Stimulated activated CD4-positive, alpha-beta T cell treated with anti-CD3 and anti-CD28 coated beads, Interleukin-12 subunit alpha, Interleukin-12 subunit beta, amount 100 ng/mL, for 4 hours (primary cell): ENCODE data around the gene SLC38A10.

Experiments used
- DNase-seq: peaks from one replicate; pipeline ENCODE4 v3.0.0-alpha.2; 2020

The SLC38A10 gene

DNA sequence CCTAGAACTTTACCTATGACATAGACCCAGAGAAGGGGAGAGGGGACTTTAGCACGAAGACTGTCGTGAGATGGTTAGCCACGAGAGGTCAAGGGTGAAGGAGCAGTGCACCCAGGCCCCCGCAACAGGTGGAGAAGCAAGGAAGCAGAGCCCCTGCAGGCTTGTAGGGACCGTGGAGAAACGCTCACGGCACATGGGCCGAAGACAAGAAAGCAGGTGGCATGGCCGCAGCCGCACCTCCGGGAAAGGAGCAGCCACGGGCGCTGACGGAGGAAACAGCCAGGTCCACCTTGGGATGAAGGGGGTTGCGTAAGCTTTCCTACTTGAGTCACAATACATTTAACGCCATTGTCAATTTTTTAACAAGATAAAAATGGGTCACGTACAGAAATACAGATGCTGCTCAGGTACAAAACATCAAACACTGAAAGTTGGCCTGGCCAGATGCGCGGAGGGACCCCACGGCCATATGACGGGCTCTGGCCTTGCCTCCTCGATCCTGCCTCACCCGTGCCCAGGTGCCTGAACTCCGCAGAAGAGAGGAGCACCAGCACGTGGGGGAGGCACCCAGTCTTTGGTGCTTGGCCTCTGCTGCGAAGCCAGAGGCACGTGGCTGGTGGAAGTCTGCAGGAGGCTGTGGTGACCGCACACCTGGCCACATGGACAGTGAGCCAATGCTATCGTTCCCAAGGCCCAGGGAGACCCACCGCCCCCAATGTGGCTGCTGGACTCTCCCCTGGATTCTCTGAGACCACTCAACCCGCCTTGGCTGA is 21.2 kb downstream of the SLC38A10 start:
- no peak for DNase-seq

DNA sequence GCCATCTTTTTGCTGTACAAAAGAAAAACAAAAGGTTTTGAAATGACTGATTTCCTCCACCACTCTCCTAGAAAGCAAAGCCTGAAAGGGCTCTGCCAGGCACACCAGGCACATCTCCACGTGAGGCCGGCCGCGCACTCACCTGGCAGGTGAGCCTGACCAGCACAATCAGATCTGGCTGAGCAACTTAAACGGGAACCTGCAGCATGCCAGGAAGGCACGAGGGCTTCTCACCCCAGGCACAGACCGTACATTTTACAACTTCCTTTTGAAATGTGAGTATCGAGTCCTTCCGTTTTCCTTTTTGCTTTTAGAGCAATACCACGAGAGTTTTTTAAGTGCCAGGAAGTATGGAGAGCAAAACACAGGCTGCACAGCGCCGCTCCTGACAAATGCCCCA is 22.5 kb downstream of the SLC38A10 start:
- no peak for DNase-seq

DNA sequence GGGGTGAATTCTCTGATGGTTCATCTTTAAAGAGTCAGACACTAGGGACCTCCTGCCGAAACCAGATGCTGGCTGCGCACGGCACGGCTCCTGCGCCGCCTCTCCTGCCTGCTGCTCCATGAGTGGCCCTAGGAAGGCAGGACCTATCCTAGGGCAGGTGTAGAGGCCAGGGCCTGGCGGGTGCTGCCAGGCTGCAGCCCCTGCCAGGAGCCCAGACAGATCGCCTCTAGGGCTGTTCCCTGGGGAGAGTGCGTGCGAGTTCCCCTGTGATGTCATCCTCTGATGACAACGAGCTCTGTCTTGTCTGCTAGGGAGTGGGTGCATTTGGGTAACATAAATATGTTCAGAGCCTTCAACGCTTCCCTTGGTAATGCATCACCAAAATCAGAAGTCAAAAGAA is 23.9 kb downstream of the SLC38A10 start:
- DNase-seq, result no peak

DNA sequence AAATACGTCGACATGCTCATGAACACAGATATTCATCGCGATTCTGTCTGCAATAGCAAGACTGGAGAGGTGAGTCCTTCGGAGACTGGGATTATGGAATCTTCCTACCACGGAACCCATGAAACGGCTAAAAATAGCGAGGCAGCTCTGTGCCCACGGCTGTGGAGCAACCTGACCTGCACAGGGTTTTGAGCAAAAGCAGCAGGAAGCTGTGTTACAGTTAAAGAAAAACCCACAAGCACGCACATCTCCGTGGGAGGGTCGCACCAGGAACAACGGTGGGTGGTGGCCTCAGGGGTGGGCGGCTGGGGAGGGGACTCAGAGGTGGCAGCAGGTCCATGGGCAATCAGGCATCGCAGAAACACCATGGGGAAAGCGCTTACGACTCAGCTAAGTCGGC is 24.8 kb downstream of the SLC38A10 start:
- DNase-seq, result no peak

DNA sequence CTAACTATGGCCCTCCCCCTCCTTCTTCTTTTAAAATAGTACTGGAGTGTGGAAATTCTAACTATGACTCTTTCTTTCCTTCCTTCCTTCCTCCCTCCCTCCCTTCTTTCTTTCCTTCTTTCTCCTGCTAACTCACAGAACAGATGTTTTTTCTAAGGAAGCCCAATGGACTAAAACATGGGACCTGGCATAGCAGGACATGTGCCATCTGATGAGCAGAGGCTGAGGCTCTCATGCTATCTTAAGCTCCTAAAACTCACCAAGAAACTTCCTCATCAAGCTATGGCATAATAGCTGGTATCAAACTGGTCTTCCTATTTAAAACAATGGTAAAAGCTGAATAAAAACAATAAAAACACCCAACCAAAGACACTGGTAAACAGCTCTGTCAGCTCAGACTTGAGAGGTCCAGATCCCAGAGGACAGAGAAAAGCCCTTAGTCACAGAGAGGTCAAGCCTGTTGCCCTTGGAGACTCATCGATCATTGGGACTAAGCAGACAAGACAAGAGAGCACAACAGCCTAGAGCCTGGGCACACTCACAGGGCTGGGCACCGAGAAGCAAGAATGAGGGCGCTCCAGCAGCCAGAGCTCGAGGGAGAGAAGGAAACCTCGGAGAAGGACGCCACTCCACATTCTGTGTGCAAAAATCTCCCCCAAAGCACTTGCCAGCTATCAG is 27.6 kb downstream of the SLC38A10 start:
- DNase-seq, result no peak

DNA sequence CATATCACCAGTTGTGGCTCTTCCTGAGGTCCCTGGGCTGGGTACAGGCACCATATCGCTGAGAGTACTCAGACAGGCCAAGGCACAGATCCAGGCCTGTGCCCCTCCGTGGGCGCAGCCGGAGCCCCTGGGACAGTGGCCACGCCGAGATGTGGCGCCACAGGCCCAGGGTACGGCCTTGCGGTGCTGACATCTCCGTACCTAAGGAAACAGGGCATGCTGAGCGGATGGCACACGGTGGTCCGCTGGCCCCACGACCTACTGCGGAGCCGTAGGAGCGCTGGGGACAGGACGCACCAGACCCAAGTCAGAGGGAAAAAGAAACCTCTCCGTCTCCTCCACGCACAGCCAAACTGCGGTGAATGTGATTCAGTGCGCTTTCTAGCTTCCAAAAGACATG is 29.5 kb downstream of the SLC38A10 start:
- no peak for DNase-seq

DNA sequence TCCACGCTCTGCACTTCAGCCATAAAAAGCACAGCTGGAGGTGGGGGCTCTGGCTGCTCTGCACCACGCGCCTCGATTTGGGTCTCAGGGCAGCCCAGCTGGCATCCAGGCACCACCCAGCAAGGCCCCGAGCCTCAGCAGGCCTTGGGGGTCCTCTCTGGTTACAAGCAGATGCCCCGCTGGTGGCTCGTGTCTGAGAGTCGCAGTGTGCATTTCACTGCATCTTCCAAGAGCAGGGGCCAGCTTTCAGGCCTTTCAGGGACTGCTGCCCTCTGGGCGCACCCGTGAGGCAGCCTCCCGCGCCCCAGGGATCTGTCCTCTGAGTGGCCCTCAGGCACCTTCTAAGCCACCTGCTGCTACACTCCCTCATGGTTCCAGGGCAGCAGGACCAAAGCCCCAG is 30.5 kb downstream of the SLC38A10 start:
- DNase-seq, result no peak

DNA sequence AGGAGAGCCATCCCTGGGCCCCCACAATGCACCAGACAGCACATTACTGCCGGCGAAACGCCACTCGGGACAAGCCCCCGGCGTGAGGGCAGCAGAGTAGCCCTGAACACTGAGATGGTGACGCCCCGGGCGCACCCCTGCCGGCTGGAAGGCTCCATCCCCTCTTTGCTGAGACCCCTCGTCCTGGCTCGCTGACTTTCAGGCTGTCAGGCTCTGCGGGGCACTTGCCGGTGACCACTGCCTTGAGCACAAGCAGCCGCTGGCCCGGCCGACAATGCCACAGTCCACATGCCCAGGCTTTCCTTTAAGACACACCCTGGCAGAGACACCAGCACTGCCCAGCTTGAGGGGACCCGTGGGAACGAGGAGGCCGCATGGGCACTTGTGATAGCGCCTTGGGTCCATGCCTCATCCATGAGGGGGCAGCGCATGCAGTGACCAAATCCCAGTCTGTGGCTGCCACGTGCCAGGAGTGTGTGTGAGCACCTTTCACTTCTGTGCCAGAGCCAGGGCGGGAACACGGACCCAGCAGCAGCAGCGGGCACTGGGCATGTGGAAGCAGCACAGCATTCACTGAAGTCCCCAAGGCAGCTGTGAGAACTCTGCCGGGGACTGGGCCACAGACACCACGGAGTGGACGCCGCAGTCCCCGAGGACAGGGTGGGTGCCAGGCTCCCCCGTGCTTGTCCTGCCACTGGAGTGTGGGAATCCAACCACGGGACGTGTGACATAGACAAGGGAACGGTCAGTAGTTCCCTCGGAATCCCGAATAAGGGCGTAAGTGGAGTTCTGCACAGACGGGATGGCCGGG is 31.5 kb downstream of the SLC38A10 start:
- no peak for DNase-seq

DNA sequence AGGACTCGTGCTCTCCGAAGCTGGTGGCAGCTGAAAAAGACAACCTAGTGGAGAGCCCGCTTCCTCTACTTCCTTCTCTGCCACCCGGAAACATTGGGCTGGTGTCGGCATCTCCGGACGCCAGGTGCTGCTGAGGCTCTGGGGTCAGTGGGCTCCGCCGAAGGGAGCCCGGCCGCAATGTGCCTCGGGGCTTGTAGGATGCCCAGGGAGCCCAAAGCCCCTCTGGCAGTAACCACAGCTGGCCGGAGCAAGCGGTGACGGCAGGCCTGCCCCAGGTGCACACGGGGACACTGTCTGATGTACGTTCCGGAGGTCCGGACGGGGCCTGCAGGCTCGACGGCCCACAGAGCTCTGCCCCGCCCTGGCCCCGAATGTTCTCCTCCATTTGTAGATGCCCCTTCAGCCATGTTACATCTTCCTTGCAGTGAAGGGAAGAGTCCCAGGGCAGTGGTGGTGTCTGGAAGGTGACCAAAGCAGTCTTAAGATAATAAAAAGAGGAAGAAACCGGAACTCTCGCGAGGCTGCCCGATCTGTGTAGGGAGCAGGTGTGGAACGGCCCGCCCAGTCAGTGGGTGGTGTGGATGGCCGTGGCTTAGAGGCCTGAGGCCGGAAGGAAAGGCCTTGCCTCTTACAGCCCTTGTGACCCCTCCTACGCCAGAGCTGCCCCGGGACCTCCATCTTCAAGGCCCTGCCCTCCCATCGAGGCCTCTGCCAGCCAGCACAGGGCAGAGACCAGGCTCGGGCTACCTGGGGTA is 33.3 kb downstream of the SLC38A10 start:
- DNase-seq, result no peak

DNA sequence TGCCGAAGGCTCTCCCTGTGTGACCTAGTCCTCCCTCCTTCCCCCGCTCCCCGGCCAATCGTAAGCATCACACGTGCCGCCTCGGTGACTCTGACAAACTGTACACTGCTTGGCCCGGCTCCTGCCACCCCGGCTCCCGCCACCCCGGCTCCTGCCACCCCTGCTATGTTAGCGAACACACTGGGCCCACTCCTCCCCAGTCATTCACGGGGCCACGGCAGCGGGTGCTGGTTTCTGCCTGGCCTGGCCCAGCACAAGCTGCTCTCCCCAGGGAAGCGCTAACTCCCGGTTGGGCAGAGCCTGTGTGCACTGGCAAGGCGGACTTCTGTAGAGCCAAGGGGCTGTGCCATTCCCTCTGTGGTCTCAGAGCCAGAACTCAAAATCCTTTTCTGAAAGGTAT is 34.0 kb downstream of the SLC38A10 start:
- no peak for DNase-seq

DNA sequence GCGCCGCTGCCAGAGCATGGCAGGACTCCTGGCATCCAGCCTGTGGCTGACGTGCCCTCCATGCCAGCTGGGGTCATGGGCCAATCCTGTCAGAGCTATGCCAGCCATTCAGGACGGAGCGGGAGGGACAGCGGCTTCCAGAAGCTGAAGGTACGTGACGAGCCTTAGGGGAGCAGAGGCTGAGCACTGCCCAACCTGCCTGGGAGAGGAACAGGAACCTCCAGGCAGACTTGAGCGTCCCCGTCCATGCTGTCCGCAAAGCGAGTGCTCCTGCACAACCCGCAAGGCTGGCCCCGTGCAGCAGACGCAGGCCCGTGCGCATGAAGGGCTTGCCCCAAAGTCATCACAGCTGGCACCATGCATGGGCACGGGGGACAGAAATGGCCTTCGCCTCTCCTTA is 34.5 kb downstream of the SLC38A10 start:
- no peak for DNase-seq

DNA sequence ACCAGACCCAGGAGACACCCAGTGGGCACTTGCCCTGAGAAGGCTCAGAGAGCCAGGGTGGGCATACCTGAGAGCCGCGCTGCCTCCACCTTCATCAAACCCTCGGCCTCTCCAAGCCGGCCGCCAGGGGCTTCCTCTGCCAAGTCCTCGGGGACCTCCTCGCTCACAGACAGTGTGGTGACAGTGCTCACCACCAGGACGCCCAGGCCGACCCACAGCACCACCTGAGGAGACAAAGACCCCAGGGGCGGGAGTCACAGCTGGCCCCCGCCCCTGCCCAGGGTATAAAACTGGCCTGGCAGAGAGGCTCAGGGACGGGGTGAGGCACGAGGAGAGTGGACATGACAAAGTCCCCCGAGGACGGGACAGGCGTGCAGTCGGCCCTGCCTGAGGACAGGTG is 34.9 kb downstream of the SLC38A10 start:
- no peak for DNase-seq

DNA sequence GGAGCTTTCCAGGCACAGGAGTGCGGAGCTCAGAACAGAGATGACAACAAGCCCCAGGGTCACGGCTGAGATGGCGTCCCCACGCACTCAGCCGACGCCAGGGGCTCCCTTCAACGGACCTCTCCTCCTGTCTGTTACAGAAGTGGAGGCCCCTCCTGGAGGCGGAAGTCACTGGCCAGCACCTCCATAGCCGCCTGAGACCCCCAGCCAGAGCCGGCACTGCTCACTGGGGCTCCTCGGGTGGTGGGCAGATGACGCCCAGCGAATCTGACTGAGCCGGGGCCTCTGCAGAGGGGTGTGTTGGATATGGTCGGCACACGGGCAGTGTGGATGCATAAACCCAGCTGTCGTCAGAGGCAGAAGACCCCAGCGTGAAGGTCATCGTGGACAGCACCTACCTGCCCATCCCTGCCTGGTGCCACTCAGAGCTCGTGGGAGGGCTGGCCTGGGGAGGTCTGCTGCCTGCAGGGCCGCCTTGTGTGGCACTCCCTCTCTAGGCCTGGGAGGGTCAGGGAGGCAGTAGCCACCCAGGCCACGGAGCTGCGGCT is 36.0 kb downstream of the SLC38A10 start:
- DNase-seq, result no peak

DNA sequence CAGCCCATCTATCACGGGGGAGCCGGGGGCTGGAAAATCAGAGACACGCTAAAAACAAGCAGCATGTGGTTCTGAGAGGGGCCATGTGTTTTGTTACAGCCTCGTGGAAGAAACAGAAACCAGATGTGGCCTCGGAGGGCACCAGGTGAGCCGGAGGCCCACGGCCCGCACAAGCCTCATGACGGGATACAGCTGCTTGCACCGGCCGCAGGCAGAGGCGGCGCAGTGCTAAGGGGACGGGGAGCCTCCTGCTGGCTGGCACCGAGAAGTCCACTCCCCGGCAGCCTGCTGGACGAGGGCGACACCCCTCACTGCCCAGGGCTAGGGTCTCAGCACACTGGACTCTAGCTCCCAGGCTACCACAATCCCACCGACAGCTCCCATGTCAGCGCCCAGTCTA is 36.8 kb downstream of the SLC38A10 start:
- DNase-seq, result no peak

DNA sequence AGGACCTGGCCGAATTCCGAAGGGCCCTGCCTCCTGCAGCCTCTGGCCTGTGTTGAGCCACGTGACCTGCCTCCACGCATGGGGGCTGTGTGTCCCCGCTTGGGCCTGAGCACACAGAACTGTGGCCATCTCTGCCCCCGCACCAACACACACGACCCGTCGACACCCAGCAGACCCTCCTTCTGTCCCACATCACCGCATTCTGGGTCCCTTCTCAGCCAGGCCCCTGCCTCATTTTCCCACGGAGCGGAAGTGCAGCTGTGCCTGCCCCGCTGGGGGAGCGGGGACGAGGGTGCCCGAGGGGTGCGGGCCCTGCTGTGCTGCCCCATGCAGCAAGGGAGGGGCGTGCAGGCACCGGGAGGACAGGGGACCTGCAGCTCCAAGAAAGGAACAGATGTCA is 37.6 kb downstream of the SLC38A10 start:
- DNase-seq, result no peak

DNA sequence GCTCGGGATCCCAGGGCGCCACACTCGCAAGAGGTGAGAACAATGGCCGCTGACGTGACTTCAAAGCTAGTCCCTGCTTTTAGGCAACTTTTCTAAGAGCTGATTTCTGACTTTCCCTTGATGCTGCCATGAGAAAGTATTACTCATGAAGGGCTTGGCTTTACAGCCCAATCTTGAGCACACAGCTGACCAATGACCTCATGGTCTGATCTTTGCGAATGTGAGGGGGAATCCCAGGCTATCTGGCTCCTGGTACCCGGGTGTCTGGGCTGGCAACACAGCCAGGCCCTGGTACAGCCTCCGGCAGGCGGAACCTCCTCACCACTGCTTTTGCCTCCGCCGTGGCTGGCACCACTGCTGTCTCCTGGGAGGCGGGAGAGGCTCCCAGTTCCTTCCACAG is 38.5 kb downstream of the SLC38A10 start:
- no peak for DNase-seq

DNA sequence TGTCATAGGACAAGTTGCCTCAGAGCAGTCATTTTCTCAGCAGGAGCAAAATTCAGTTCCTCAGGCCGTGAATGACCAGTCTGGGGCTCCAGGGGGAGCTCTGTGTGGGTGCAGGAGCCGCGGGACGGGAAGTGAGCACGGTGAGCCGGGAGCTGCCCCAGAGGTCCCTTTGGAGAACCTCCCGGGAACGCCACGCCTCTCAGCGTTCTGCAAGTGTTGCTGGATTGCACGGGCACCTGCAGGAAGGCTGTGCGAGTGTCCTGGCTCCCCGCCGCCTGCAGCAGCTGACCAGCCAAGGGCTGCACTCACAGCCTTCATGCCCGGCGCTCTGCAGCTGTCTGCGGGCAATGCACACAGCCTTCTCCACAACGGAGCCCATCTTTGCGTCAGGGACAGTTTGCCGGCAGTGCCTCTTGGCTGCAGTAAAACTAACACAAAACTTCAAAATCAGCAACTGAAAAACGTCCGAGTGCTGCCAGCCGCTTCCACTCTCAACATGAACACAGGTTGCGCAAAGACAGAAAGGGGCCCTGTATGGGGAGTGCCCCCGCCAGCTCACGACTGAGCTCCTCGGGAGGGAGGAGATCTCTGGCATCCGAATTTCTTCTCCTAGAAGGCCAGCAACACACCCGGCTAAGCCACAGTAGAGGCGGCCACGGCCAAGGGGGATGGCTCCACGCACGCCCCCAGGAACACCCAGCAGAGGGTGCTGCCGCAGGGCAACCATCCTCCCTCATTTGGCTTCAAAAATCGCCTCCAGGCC is 40.0 kb downstream of the SLC38A10 start:
- no peak for DNase-seq

DNA sequence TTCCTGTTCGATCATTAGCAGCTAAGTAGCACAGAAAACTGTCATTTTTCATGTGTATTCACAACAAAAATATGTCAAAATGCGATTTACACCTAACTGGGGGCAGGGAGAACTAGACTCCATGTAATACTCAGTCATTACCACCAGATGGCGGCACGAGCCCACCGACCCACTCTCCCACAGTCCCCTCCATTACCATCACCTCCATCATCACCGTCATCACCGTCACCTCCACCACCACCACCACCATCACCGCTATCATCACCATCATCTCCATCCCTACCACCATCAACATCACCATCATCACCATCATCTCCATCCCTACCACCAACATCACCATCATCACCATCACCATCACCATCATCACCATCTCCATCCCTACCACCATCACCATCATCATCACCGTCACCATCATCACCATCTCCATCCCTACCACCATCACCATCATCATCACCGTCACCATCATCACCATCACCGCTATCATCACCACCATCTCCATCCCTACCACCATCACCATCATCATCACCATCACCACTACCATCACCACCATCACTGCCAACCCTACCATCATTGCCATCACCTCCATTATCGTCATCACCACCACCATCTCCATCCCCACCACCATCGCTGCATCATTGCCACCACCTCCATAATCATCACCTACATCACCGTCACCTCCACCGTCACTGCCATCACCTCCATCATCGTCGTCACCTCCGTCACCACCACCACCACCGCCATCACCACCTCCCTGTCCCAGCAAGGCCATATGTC is 41.6 kb downstream of the SLC38A10 start:
- DNase-seq, result peak; percentile 57

DNA sequence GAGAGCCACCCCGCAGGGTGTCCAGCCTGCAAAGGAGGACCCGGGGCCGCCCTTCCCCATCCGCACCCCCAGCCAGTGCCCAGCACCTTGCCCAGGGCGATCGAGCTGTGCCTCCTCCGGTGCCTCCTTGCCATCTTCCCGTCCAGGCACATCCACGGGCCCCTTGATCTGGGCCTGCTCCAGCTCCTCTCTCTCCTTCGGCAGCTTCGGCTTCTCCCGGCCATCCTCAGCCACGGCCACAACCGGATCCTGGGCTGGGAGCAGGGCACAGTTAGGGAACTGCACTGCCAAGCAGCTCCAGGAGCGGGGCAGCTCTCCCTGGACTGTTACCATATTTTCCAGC is 42.1 kb downstream of the SLC38A10 start:
- no peak for DNase-seq

DNA sequence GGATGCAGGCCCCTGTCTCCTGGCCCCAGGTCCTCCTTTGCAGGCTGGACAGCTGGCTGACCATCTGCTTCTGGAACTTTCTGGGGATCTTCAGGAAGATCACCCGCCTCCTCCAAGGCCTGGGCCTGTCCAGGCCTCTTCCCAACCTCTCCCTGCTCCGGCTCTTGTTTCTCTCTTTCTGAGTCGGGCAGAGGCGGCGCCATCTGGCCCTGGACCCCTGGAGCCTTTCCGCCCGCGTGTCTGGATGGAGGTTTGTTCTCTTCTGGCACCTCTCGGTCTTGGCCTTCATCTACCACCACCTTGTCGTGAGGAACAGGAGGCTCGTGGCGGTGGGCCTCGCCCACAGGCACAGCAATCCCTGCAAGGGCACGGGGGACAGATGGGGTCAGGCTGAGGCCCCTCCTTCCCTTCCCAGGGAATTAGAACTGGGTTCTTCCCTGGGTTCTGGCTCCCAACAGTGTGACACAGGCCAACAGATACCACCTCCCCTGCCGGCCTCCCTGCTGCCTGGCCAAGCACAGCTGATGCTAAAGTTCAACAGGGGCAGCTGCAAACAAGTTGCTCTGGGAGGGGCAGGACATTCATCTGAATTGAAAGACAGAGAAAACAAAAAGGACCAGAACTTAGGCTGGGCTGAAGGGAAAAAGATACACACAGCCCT is 42.7 kb downstream of the SLC38A10 start:
- DNase-seq, result no peak
